GM18517 (cell line): ENCODE measurements around the gene SLC4A1.
"Not testable (repeated sequence)": the region's sequence is repeated elsewhere in the genome, so short reads cannot be mapped to it uniquely, and the experiment has no call there.

Experiments
- ATAC-seq: cut with Tn5 transposase; IDR thresholded peaks from one replicate; pipeline ENCODE4 v1.9.1; 2021; ENCODE audit warnings: mild to moderate bottlenecking, moderate library complexity; ENCODE audit not compliant: unreplicated experiment

Gene SLC4A1

DNA sequence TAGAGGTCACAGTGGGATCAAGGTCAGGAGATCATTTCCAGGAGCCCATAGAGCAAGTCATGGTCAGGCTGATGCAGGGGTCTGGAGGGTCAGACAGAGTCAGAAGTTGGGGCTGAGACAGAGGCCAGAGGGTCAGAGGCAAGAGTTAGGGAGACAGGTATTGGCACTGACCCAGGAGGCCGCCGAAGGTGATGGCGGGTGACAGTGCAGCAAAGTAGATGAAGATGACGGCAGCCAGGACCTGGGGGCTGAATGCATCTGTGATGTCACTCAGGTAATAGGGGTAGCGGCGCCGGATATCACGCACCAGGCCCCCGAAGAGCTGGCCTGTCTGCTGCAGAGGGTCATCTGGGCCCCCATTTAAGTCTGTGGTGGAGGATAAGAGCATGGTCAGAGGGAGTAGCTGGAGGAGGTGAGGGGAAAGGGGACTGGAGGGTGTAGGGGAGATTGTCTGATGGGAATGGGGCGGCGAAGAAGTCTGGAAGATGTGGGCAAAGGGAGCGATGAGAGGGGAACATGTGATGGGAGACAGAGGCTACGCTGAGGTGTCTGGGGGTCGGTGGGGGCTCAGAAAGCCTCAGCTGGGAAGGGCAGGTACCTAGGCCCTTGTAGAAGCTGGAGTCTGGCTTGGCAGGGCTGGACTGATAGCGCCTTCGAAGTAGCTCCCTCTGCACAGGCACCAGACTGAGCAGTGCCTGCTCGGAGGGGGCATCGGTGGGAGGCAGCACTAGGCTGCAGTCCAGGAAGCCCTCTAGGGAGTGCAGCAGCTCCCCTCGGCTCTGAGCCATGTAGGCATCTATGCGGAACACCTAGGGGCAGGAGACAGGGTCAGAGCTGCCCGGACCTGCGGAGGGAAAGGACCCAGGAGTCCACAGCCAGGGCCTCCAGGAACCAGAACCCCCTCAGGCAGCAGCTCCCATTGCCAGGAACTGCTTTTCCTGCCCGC is 9.8 kb downstream of the SLC4A1 start:
- no peak for ATAC-seq

DNA sequence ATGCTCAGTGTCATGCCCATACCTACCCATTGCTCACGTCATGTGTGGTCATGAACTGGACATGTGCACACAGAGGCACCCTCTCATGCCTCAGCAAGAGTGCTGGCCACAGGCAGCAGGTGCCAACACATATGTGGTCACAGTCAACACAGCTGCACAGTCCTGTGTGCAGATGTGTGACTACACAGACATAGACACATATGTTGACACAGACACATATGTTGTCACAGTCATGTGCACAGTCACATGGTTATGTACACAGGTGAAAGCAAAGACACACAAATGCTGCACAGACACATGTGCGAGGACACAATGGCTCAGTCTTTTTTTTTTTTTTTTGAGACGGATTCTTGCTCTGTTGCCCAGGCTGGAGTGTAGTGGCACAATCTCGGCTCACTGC is 11.3 kb downstream of the SLC4A1 start:
- no peak for ATAC-seq

DNA sequence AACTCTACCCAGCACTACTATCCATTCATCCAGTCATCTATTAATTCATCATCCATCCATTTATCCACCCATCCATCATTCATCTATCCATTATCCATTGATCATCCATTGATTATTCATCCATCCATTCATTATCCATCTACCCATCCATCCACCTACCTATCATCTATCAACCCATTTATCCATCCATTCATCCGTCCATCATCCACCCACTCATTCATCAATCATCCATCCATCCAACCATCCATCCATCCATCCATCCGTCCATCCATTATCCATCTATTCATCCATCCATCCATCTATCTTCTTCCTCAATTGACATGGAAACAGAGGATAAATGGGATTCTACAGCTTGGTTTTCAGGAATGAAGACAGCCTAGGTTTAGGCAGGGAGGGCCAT is 12.0 kb downstream of the SLC4A1 start:
- ATAC-seq = no peak

DNA sequence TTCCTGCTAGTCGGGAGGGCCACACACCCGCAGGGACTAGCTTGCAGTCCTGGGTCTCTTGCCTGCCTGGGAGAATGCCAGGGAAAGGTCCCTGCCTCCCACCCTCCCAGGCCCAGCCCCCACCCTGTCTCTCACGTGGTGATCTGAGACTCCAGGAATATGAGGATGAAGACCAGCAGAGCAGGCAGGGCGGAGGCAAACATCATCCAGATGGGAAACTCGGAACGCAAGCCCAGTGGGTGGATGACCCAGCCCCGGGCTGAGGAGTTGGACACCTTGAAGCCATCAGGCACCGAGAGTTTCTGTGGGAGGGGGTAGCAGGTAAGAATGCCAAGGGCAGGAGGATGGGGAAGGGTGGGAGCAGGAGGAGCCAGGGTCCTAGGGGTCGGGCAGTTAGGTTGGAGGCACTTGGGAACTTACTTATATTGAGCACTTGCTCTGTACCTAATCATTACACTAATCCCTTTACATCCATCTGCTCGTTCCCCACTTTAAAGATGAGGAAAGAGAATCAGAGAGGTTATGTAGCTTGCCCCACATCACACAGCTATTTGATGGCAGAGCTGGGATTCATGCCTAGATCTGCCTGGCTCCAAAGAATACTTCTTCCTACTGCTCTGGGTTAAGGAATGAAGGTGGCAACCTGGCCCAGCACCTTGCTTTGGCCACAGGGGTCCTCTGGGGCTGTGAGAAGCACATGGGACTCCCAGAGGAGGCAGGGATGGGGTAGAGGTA is 13.4 kb downstream of the SLC4A1 start:
- ATAC-seq = no peak

DNA sequence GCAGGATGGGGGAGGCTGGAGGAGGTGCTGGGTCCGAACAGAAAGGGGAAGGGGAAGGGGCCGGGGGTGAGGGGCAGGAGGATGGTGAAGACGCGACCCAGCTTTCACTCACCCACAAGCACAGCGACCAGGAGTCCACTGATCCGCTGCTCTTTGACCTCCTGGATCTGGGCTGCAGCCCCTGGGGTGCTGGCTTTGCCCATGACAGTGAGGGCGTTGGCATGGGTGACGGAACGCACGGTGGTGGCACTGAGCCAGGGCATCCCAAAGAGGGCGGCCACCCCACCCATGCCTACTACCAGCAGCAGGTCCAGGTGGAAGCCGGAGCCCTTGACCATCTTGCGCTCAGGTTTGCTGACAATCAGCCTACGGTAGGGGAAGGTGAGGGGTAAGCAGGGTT is 14.9 kb downstream of the SLC4A1 start:
- no peak for ATAC-seq

DNA sequence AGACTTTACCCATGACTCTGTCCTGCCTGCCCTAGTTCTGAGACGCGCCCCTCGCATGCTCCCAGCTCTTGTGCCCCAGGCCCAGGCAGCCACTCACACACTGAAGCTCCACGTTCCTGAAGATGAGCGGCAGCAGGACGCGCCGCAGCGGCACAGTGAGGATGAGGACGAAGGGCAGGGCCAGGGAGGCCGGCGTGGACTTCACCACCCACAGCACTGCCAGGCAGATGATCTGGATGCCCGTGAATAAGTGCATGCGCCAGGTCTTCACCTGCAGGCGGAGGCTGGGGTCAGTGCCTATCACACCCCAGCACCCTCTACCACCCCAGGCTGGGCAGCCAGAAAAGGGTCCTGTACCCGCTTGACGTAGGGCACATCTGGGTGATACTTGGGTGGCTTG is 16.9 kb downstream of the SLC4A1 start:
- no peak for ATAC-seq

DNA sequence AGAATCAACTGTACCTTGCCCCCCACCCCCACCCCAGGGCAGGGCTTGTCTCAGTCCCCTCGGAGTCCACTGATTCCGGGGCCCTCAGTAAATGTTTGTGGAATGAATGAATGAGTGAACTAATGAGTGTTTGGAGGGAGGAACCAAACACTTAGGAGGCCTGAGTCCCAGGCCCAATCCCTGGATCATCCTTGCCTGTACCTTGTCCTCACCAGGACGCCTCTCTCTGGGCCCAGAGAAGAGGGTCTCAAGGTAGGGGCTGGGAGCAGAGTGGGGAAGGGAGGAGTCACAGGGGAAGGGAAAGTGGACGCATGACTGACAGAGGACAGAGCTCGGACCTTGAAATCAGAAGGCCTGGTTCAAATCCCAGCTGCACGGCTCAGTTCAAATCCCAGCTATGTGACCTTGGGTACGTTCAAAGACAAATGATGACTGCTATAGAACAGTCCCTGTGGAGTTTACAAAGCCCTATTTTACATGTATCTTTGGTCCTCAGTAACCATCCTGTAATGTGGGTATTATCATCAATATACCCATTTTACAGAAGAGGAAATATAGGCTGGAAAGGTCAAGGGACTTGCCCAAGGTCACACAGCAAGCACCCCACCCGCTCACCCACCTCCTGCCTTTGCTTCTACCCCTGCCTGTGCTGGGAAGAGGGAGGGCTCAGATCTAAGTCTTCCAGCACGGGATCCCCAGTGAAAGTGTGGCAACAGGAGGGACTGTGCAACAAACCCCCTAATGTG is 18.3 kb downstream of the SLC4A1 start:
- no peak for ATAC-seq

DNA sequence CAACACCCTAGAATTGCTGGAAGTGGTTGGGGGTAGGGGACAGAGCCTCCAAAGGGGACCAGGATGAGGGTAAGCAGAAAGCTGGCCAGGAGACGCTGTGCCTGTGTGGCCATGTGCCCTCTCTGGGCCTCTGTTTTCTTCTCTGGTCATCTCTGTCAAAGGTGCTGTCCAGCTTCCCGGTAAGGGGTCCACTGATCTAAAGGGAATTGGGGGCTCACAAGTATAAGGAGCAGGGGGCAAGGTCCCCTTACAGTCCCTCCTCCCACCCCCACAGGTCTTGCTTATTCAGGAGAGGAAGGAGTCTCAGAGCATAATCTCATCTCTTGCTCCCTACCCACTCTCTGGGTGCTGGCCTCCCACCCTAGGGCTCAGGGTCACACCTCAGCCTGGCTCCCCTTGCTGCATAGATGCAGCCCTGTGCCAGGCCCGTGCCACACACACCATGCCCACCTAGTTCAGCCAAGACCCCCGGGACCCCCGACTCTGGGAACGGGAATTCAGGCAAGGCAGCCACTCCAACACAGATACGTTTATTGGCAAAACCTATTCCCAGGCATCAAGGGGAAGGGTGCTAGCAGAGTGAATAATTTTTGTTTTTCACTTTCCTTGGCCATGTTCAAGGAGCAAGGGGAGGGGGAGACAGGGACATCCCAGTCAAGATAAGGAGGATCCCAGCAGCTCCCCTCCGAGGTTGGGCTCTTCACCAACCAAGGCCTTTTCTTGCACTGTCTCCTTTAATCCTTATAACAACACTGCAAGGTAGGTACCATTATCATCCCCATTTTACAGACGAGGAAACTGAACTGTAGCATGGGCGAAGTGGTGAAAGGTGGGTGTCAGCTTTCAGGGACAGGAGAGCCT is 19.8 kb downstream of the SLC4A1 start:
- no peak for ATAC-seq

DNA sequence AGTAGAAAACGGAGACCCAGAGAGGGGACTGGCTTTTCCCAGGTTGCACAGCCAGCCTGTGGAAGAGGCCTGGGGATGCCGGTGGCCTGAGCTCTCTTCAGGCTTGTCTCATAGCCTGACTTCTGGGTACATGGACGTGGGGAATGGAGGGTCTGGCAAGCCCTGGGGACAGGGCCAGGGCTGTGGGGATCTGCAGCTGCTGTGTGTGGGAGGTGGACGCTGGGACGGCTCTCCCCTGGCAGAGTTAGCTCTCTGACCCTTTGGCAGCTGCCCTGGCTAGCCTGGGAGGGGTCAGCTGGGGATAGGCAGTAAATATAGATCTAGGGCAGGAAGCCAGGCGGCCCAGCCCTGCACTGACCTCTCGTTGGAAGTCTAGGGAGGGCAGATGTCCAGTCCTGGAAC is 20.5 kb downstream of the SLC4A1 start:
- ATAC-seq = no peak

DNA sequence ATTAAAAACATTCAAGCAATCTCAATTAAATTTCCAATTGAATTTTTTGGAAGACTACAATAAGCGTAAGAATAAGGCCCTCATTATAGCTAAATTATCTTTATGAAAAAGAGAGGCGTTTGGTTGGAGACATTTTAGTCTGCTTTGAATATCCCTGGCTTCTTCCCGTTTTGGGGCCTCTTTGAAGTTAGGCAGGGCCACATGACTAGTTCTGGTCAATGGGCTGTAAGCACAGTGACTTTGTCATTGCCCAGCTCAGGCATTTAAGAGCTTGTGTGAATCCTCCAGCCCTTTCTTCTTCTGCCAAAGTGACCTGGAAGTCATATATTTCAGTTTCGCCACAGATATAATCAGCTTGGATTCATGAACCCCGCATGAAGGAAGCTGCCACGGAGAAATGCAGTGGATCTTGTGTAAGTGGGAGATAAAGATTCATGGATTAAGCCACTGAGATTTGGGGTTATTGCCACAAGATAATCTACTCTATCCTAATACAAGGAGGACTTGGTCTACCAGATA is 26.8 kb downstream of the SLC4A1 start:
- ATAC-seq = no peak

DNA sequence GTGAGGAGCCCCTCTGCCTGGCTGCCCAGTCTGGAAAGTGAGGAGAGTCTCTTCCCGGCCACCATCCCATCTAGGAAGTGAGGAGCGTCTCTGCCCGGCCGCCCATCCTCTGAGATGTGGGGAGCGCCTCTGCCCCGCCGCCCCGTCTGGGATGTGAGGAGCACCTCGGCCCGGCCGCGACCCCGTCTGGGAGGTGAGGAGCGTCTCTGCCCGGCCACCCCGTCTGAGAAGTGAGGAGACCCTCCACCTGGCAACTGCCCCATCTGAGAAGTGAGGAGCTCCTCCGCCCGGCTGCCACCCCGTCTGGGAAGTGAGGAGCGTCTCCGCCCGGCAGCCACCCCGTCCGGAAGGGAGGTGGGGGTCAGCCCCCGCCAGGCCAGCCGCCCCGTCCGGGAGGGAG is 30.0 kb downstream of the SLC4A1 start:
- not testable (repeated sequence) for ATAC-seq

DNA sequence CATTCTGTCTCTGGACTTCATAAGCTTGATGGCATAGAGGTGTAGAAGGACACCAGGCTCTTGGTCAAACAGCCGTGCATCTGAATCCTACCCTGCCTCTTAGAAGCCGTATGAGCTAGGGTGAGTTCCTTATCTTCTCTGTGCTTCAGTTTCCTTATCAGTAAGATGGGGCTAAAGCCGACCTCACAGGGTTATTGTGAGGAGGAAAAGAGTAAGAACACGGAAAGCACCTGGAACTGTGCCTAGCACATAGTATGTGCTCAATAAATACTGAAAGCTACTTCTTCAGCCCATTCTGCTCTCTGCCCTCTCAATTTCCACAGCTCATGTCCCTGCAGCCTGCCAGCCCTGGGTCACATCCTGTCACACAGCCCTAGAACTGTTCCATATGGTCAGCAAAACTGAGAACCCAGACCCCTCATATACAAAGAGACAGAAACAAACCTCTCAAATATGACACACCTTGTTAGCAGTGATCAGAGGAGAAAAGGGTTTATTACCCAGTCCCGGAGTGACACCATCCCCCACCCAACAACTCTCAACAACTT is 31.4 kb downstream of the SLC4A1 start:
- no peak for ATAC-seq

DNA sequence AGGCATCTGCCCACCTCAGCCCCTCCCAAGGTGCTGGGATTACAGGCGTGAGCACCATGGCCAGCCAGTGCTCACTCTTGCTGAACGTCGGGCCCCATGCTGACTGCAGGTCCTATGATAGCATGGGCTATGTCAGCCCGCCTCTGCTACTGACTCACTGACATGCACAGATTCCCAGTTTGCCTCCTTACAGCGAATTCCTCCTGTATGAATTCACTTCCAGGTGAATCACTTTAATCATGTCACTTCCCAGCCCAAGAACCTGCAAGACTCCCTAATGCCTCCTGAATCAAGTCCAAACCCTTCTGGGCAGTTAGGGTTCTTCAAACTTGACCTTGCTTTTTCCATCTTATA is 32.4 kb downstream of the SLC4A1 start:
- no peak for ATAC-seq

DNA sequence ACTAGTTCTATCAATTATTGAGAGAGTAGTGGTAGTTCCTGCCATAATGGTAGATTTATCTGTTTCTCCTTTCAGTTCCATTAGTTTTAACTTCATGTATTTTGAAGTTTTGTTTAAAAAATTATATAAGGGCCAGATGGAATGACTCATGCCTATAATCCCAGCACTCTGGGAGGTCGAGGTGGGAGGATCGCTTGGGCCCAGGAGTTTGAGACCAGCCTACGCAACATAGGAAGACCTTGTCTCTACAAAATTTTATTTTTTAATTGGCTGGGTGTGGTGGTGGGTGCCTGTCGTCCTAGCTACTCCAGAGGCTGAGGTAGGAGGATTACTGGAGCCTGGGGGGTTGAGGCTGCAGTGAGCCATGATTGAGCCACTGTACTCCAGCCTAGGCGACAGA is 34.4 kb downstream of the SLC4A1 start:
- ATAC-seq = no peak

DNA sequence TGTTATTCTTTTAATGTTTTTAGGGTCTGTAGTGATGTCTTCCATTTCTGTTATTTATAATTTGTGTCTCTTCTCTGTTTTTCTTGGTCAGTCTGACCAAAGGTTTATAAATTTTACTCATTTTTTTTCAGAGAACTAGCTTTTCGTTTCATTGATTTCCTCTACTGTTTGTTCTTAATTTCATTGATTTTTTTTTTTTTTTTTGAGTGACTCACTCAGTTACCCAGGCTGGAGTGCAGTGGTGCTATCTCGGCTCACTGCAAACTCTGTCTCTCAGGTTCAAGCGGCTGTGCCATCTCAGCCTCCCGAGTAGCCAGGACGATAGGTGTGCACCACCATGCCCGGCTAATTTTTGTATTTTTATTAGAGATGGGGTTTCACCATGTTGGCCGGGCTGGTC is 35.9 kb downstream of the SLC4A1 start:
- no peak for ATAC-seq

DNA sequence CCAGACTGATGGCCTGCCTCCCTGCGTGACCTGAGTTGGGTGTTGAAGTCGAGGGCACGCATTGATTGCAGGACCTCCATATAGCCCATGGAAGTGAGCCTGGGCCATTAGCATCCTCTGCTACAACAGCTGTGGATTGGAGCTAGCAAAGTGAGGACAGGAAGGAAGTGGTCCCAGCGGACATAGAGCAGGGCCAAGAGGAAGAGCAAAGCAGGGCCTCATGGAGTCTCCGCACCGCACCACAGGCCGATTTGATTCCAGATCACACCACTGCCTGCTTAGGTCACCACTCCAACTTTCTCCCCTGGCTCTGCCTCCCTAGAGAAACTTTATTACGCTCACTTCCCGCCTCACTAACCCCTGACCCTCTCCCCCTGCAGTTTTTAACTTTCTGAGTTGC is 37.8 kb downstream of the SLC4A1 start:
- ATAC-seq = no peak

DNA sequence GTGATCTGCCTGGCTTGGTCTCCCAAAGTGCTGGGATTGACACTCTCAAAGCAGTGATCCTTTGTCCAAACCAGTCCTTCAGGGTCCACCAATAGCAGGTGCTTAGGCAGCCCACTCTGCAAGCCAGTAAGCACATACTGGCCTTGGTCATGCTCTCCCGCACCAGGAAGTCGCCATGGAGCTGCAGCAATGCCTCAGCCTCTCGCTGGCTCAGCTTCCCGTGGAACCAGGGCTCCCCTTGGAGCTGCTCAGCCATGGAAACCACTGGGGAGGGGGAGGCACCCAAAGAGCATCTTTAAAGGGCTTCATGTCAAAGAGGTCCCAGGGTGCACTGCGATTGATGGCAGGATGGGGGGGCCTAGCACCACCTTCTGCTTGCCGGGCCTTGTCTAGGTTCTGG is 38.8 kb downstream of the SLC4A1 start:
- no peak for ATAC-seq

DNA sequence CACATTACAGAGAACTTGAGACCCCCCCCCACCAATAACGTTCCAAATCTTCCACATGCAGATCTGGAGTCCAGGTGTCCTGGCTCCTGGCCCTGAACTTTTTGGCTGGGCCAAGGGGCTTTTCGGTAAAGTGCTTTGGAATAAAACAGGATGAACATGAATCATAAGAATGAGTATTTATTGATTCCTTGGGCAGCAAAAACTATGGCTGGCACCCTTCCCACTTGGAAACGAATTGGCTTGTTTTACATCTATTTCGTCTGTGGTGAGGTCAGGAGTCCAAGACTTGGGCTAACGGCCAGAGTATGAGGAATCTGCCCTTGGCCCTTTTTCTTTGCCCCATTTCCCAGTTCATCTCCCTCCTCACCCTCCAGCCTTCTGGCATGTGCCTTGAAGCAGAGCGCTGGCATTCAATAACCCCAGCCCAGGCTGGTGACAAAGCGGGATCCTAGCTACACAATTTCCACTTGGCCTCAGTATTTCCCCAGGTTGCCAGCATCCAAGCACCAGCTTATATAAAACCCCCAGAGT is 44.3 kb downstream of the SLC4A1 start:
- ATAC-seq = no peak

DNA sequence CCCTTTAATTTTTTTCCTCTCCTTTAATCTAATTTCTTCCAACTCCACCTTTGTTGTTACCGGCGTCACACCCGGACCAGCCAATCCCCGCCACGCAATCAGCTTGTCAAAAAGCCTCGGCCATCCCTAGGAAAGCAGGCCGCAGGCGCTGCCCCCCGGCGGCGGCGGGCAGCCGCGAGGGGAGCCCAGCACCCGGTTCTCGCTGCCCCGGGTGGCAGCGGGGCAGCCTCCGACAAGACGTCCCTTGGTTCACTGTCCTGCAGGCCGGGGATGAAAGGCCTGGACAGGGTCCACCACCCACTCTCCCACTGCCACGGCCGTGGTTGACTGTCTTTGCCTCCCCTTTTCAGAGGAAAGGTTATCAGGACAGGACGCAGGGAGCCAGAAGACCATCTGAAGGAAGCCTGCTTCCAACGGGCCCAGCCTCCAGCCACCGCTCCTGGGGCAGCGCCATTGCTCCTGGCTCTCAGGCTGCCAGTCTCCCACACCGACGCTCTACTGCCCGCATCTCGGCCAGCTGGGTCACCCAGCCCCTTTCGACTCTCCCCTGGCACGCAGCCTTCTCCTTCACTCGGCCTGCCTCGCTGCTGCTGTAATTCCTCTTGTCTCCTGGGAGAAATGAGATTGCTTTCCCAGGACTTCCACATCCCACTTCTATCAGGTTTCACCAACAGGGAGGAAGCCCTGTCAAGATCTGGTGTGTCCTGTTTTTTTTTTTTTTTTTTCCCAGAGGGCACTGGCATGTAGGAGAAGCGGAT is 45.6 kb downstream of the SLC4A1 start:
- ATAC-seq = no peak

DNA sequence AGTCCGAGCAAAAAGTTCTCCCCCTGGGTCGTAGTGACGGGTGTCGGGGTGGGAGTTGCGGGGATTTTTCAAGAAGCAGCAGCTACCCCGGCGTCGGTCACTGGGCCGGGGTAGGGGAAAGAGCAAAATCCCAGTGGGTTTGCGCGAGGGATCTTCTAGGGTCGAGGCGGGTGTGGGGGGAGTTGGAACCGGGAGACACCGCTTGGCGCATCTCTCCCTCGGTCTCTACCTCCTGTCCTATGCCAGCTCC is 46.1 kb downstream of the SLC4A1 start:
- no peak for ATAC-seq
